ENCODE measurements around the gene EXOC2.

GRCh38 chr6:713351-713750 is 20.4 kb upstream of the EXOC2 start:
- TF ChIP-seq HOXA7 (CRISPR knock-in tag; IDR thresholded peaks at IDR 0.05) (no peak), RCOR2 (CRISPR knock-in tag; IDR thresholded peaks at IDR 0.05) (no peak), PAX8 (CRISPR knock-in tag; IDR thresholded peaks at IDR 0.05; ENCODE audit: borderline replicate concordance) (no peak), SNRNP70 (IDR thresholded peaks at IDR 0.05; ENCODE audit: low read depth, low read length) (no peak), EP300 (IDR thresholded peaks at IDR 0.05; ENCODE audit: low read depth in 2 of 2, low read length in 2 of 2) (no peak), EP300 (CRISPR knock-in tag; IDR thresholded peaks at IDR 0.05; ENCODE audit: borderline replicate concordance) (no peak), SNAI1 (CRISPR knock-in tag; IDR thresholded peaks at IDR 0.05; ENCODE audit: borderline replicate concordance) (no peak), PHF21A (CRISPR knock-in tag; IDR thresholded peaks at IDR 0.05) (no peak), HDAC1 (CRISPR knock-in tag; IDR thresholded peaks at IDR 0.05) (no peak), STAG1 (CRISPR knock-in tag; IDR thresholded peaks at IDR 0.05) (no peak), FOXK2 (IDR thresholded peaks at IDR 0.05) (no peak), HBP1 (CRISPR knock-in tag; IDR thresholded peaks at IDR 0.05; ENCODE audit: low read depth) (no peak)

All from HepG2 (cell line).